Common myeloid progenitor, CD34-positive (primary cell): ENCODE measurements around the gene MERTK.
"Not testable (repeated sequence)": the region's sequence is repeated elsewhere in the genome, so short reads cannot be mapped to it uniquely, and the experiment has no call there.

Source experiments
- CTCF ChIA-PET: fragments of 350-600 bp; sonication (Branson Sonifier 250); formaldehyde crosslinking; loops from one replicate; lab custom pipeline; 2021; ENCODE audit warnings: antibody characterized with exemption; lab: Charles Lee
- POLR2A ChIA-PET: fragments of 350-600 bp; sonication (Branson Sonifier 250); formaldehyde crosslinking; loops from one replicate; lab custom pipeline; 2021; ENCODE audit warnings: antibody characterized with exemption; lab: Charles Lee
- DNase-seq, 3 donors: peaks; one replicate each; pipeline versions ENCODE4 v3.0.0 to v3.0.0-alpha.2; 2013
- H3K27ac ChIP-seq, 2 experiments: 1 replicate in 1 of 2; 2 replicates in 1 of 2; pipeline ENCODE4 v1.7.0; 2013; ENCODE audit warnings: inconsistent platforms in 2 of 2, low read length in 2 of 2, mild to moderate bottlenecking in 2 of 2, low read depth in 1 of 2, moderate library complexity in 1 of 2; ENCODE audit not compliant: severe bottlenecking in 2 of 2, insufficient read depth in 1 of 2, poor library complexity in 1 of 2
- H3K27me3 ChIP-seq, 5 experiments: replicated peaks in 2 of 5; 1 replicate in 3 of 5; 2 replicates in 2 of 5; pipeline versions ENCODE4 v1.6.1 to v1.7.0; 2013; ENCODE audit warnings: low read length in 4 of 5, mild to moderate bottlenecking in 2 of 5, moderate library complexity in 2 of 5, inconsistent platforms in 1 of 5; ENCODE audit not compliant: insufficient read depth in 5 of 5, control insufficient read depth in 4 of 5
- H3K36me3 ChIP-seq, 4 experiments: 1 replicate in 2 of 4; 2 replicates in 2 of 4; pipeline versions ENCODE4 v1.6.1 to v1.7.0; 2013; ENCODE audit warnings: low read length in 3 of 4, control low read depth in 1 of 4, mild to moderate bottlenecking in 1 of 4; ENCODE audit not compliant: control insufficient read depth in 4 of 4, insufficient read depth in 4 of 4
- H3K4me1 ChIP-seq, 4 experiments: 1 replicate in 3 of 4; 2 replicates in 1 of 4; pipeline versions ENCODE4 v1.6.1 to v1.7.1; 2013; ENCODE audit warnings: low read length in 3 of 4, mild to moderate bottlenecking in 3 of 4, control low read depth in 1 of 4, inconsistent platforms in 1 of 4, moderate library complexity in 1 of 4; ENCODE audit not compliant: control insufficient read depth in 4 of 4, insufficient read depth in 4 of 4; ENCODE audit errors: control extremely low read depth in 1 of 4
- H3K4me3 ChIP-seq, 7 experiments: 1 replicate in 4 of 7; 2 replicates in 3 of 7; pipeline versions ENCODE4 v1.5.1 to v1.7.0; 2013; ENCODE audit warnings: mild to moderate bottlenecking in 7 of 7, low read length in 6 of 7, moderate library complexity in 6 of 7, inconsistent platforms in 2 of 7, low read depth in 2 of 7, control low read depth in 1 of 7; ENCODE audit not compliant: insufficient read depth in 4 of 7, control insufficient read depth in 1 of 7; ENCODE audit errors: extremely low read depth in 1 of 7
- H3K9me3 ChIP-seq, 5 experiments: 1 replicate in 4 of 5; 2 replicates in 1 of 5; pipeline versions ENCODE4 v1.6.1 to v1.7.1; 2013; ENCODE audit warnings: low read length in 4 of 5, mild to moderate bottlenecking in 2 of 5, inconsistent platforms in 1 of 5, low read depth in 1 of 5, moderate library complexity in 1 of 5; ENCODE audit not compliant: control insufficient read depth in 4 of 5, insufficient read depth in 2 of 5; ENCODE audit errors: control extremely low read depth in 1 of 5
- WGBS: methylation state at CpG from one replicate; pipeline ENCODE4 v1.1.5; 2013; ENCODE audit not compliant: insufficient coverage; 5-methylcytosine and 5-hydroxymethylcytosine counted together

MERTK gene

DNA sequence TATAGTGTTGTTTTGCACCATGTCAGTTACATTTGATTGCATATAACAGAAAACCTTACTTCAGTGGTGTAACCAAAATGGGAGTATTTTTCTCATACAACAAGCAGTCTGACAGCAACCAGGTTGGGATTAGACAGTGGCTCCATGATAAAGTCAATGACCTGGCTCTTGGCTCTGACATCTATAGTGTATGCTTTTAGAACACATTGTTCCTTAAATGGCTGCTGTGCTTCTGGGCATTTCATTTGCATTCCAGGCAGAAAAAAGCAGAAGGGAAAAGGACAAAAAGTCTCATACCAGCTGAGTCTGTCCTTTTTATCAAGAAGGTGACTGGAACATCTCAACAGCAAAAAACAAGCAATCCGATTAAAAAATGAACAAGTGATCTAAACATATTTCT is 10.2 kb downstream of the MERTK start:
- H3K27me3 ChIP-seq, result no peaks in the 10 kb centered on the region
- H3K4me3 ChIP-seq, result no peak overlapping the region
- no peak for DNase-seq
- no peaks in the 10 kb centered on the region for H3K9me3 ChIP-seq
- peaks cover 4 to 31% (median 20%) of the 10 kb centered on the region in 4 experiments for H3K4me1 ChIP-seq
- POLR2A ChIA-PET, result interaction anchor here (0.7 kb wide), 1 partner anchor 23 kb away, joined by 3 read pairs; no protein-coding TSS in a partner anchor
- H3K36me3 ChIP-seq, result no peaks in the 10 kb centered on the region
- CTCF ChIA-PET, result interaction anchor here (1.3 kb wide), 1 partner anchor 13 kb away, joined by 4 read pairs; no protein-coding TSS in a partner anchor
- no peak overlapping the region for H3K27ac ChIP-seq
- WGBS, result no CpG with 5 or more reads among the region's 1 CpG

- H3K27ac ChIP-seq, result no peak overlapping the region
- DNase-seq, result no peak
- ChIA-PET POLR2A (interaction anchor here (0.7 kb wide), 1 partner anchor 22 kb away, joined by 3 read pairs; no protein-coding TSS in a partner anchor), CTCF (no interaction called here)
- H3K9me3 ChIP-seq, result no peaks in the 10 kb centered on the region
- H3K4me1 ChIP-seq, result peaks cover 4 to 28% (median 20%) of the 10 kb centered on the region in 4 experiments
- WGBS, result 86% methylated on average over 2 of the region's 3 CpGs
- no peaks in the 10 kb centered on the region for H3K27me3 ChIP-seq
- H3K4me3 ChIP-seq, result no peak overlapping the region
- H3K36me3 ChIP-seq, result no peaks in the 10 kb centered on the region
Measured at GRCh38 chr2:111909079-111909478, 10.7 kb downstream of the MERTK start.

DNA sequence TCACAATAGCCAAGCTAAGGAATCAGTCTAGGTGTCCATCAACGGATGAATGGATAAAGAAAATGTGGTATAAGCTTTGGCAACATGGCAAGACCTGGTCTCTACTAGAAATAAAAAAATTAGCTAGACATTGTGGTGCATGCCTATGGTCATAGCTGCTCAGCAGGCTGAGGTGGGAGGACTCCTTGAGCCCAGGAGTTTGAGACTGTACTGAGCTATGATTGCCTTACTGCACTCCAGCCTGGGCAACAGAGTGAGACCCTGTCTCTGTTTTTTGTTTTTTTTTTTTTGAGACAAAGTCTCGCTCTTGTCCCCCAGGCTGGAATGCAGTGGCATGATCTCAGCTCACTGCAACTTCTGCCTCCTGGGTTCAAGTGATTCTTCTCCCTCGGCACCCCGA is 11.6 kb downstream of the MERTK start:
- peaks cover 4 to 22% (median 20%) of the 10 kb centered on the region in 4 experiments for H3K4me1 ChIP-seq
- H3K27me3 ChIP-seq, H3K36me3 ChIP-seq, POLR2A ChIA-PET, H3K9me3 ChIP-seq, DNase-seq, H3K27ac ChIP-seq, H3K4me3 ChIP-seq: not testable (repeated sequence)
- 89% methylated on average over 3 of the region's 4 CpGs for WGBS
- CTCF ChIA-PET, result interaction anchor here (0.6 to 1.7 kb wide), 5 partner anchors 9 to 27 kb away, joined by 4 to 6 read pairs (median 5); partner anchors contain the start of gene MERTK

DNA sequence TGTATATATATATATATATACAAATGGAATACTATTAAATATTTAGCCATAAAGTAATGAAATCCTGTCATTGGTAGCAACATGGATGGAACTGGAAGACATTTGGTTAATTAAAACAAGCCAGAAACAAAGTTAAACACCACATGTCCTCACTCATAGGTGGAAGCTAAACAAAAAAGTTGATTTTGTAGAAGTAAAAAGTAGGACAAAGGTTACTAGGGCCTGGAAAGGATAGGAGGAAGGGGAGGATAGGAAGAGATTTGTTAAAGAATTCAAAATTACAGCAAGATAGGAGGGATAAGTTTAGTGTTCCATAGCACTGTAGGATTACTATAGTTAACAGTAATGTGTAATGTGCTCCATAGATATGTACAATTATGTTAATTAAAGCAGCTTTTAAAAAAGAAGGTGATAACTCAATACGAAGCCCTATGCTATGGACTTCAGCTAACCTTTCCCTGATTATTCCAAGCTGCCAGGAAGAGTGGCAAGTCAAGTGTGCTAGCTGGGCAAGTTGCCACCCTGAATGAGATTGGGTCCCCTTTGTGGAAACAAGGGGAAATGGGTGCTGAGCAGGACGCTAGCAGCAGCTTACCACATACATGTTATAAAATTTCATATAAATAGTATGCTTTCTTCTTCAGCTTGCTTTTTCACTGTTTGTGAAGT is 12.3 kb downstream of the MERTK start:
- Histone ChIP-seq H3K36me3 (no peaks in the 10 kb centered on the region), H3K27me3 (no peaks in the 10 kb centered on the region), H3K4me3 (no peak overlapping the region), H3K9me3 (no peaks in the 10 kb centered on the region), H3K27ac (peak overlapping the region in 1 of 2 experiments; percentile 43), H3K4me1 (peaks cover 4 to 19% (median 18%) of the 10 kb centered on the region in 4 experiments)
- 83% methylated on average over 1 of the region's 2 CpGs for WGBS
- DNase-seq, result no peak
- ChIA-PET CTCF (interaction anchor here (0.6 to 1.7 kb wide), 5 partner anchors 8 to 138 kb away, joined by 3 to 6 read pairs (median 5); partner anchors contain the start of gene MERTK), POLR2A (no interaction called here)

DNA sequence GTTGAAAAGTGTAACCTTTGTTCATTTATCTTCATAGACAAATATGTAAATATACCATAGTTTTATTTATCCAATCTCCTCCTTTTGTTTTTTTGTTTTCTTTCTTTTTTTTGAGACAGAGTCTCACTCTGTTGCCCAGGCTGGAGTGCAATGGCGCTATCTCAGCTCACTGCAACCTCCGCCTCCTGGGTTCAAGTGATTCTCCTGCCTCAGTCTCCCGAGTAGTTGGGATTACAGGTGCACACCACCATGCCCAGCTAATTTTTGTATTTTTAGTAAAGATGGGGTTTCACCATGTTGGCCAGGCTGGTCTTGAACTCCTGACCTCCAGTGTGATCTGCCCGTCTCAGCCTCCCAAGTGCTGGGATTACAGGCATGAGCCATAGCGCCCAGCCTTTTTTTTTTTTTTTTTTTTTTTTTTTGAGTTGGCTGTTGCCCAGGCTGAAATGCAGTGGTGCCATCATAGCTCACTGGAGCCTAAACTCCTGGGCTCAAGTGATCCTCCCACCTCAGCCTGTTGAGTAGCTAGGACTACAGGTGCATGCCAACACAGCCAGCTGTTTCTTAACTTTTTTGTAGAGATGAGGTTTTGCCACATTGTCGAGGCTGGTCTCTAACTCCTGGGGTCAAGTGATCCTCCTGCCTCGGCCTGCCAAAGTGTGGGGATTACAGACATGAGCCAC is 13.0 kb downstream of the MERTK start:
- Histone ChIP-seq H3K27ac (peak overlapping the region in 1 of 2 experiments; percentile 43), H3K4me1 (peaks cover 2 to 12% (median 12%) of the 10 kb centered on the region in 4 experiments)
- 100% methylated on average over 3 of the region's 7 CpGs for WGBS
- H3K9me3 ChIP-seq, H3K36me3 ChIP-seq, H3K4me3 ChIP-seq, POLR2A ChIA-PET, H3K27me3 ChIP-seq, DNase-seq: not testable (repeated sequence)
- CTCF ChIA-PET, result interaction anchor here (1.1 to 1.7 kb wide), 3 partner anchors 12 to 137 kb away, joined by 3 to 6 read pairs (median 5); partner anchors contain the start of gene MERTK

DNA sequence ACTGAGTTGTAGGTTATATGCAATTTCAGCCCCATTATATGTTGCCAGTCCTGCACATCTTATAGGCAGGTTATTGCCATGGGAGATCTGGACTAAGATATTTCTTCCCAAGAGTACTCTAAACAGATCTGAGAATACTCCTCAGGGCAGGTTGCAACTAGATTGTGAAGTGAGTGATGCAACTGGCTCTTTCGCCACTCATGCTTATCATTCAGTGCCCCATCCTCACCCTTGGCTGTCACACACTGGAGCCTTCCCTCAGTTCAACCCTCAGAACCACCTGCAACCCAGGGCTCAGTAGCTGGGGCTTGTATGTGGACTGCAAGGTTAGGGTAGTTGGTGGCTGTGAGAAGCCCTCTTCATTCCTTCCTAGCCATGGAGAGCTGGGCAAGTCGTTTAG is 14.1 kb downstream of the MERTK start:
- WGBS, result 80% methylated on average over 1 of the region's 2 CpGs
- peaks cover 0 to 7% (median 7%) of the 10 kb centered on the region in 4 experiments for H3K4me1 ChIP-seq
- CTCF ChIA-PET, result interaction anchor here (1.4 kb wide), 1 partner anchor 9 kb away, joined by 3 read pairs; no protein-coding TSS in a partner anchor
- peaks cover 0 to 5% (median 2%) of the 10 kb centered on the region in 4 experiments for H3K36me3 ChIP-seq
- no peaks in the 10 kb centered on the region for H3K27me3 ChIP-seq
- no peak overlapping the region for H3K27ac ChIP-seq
- DNase-seq, result no peak
- H3K4me3 ChIP-seq, result no peak overlapping the region
- POLR2A ChIA-PET, result no interaction called here
- H3K9me3 ChIP-seq, result no peaks in the 10 kb centered on the region
